K562 (cell line): ENCODE data around the gene ARFGAP1. TPM values are rescaled to one million over a fixed set of nuclear protein-coding genes. Genes with fewer than 3 reads are reported as not detected.

Experiments
- CCNT2 ChIP-seq: IDR thresholded peaks from 2 replicates; pipeline ENCODE4 v1.6.1; 2011; ENCODE audit warnings: borderline replicate concordance, low read depth, mild to moderate bottlenecking, moderate library complexity, mixed read lengths, low read length; ENCODE audit not compliant: insufficient read length; ENCODE audit errors: extremely low read depth
- GABPB2 ChIP-seq: fragments of 250-450 bp; sonication (Bioruptor Pico); conservative IDR thresholded peaks from 2 replicates; pipeline ENCODE4 v1.5.1; 2021; ENCODE audit warnings: mild to moderate bottlenecking
- MCM2 ChIP-seq: fragments of 450-650 bp; IDR thresholded peaks from 2 replicates; pipeline ENCODE4 v1.6.1; 2017; ENCODE audit warnings: low read depth, mild to moderate bottlenecking
- MCM5 ChIP-seq: fragments of 450-650 bp; IDR thresholded peaks from 2 replicates; pipeline ENCODE4 v1.6.1; 2016; ENCODE audit warnings: low read depth
- RBM15 ChIP-seq: fragments of 200-400 bp; formaldehyde crosslinking; IDR thresholded peaks from 2 replicates; pipeline ENCODE4 v1.6.1; 2018; ENCODE audit warnings: mild to moderate bottlenecking, low read length, moderate library complexity; ENCODE audit not compliant: insufficient read depth
- SMAD1 ChIP-seq: fragments of 150-350 bp; IDR thresholded peaks from 2 replicates; pipeline ENCODE4 v1.6.1; 2014; ENCODE audit warnings: low read length, low read depth; ENCODE audit not compliant: partially characterized antibody
- TAF7 ChIP-seq: fragments of 450-650 bp; IDR thresholded peaks from 2 replicates; pipeline ENCODE4 v1.6.1; 2016; ENCODE audit warnings: missing genetic modification characterization, missing compliant biosample characterization
- ZNF445 ChIP-seq: fragments of 250-450 bp; sonication (Bioruptor Pico); IDR thresholded peaks from 2 replicates; pipeline ENCODE4 v1.4.0; 2020; ENCODE audit warnings: low read depth, mild to moderate bottlenecking, moderate library complexity
- polyA plus RNA-seq, 8 experiments: library from polyadenylated mRNA; depleted of rRNA in 4 of 8; stranded (reverse) in 5 of 8; unstranded in 3 of 8; fragments of >200 nt; fragmentation: Nextera tagmentation in 2 of 8; fragmentation: Illumina TruSeq in 1 of 8; extraction: Ambion mirVana in 2 of 8; extraction: Trizol in 1 of 8; gene quantifications; 2 replicates each; pipeline versions ENCODE4 v1.2.1 to v1.2.3, GENCODE V29; 2011 to 2014; ENCODE audit warnings: inconsistent platforms in 1 of 8, missing spikeins in 1 of 8
- total RNA-seq, 7 experiments: library from RNA; depleted of rRNA in 6 of 7; stranded (reverse); fragments of >200 nt in 6 of 7; fragmentation: Illumina TruSeq in 2 of 7; extraction: Trizol in 2 of 7; gene quantifications; 2 replicates each; pipeline versions ENCODE4 v1.2.1 to v1.2.3, GENCODE V29; 2011 to 2021; ENCODE audit warnings: low replicate concordance in 1 of 7
- TF ChIP-seq, protein P1 (sequence below): fragments of 450-650 bp; IDR thresholded peaks from 2 replicates; pipeline ENCODE4 v1.6.1; 2016; ENCODE audit warnings: borderline replicate concordance
- TF ChIP-seq, protein P2 (sequence below): sonication (generic); formaldehyde crosslinking; IDR thresholded peaks from 2 replicates; pipeline ENCODE4 v1.5.0; 2020; ENCODE audit warnings: missing genetic modification reagents
- TF ChIP-seq, protein P3 (sequence below): fragments of 250-450 bp; sonication (Bioruptor Pico); IDR thresholded peaks from 2 replicates; pipeline ENCODE4 v1.4.0; 2020; ENCODE audit warnings: mild to moderate bottlenecking, moderate library complexity

ARFGAP1 gene
- total and polyA plus RNA-seq, 9 of the 15 experiments (the other 6 are each of a cell fraction or from before 2014, with no cell fraction given), result 0.53 to 102 (median 33.5) TPM

DNA sequence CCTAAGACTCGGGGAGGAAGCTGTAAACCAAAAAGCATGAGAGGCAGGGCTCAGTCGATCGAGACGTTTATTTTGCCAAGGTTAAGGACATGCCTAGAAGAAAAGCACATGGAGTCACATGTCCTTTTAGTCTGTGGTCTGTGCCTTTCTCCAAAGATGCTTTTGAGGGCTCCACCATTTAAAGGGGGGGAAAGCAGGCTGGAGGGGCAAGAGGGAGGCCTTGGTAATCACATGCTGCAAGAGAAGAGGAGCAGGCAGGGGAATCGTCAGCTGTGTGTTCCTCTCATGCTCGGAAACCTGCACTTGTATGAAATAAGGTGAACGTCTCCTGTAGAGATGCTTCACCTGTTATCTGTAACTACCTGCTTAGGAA is 47.5 kb upstream of the ARFGAP1 start (continued):
- TF ChIP-seq ZNF445 (CRISPR knock-in tag), result no peak
- TF ChIP-seq, protein P1, sequence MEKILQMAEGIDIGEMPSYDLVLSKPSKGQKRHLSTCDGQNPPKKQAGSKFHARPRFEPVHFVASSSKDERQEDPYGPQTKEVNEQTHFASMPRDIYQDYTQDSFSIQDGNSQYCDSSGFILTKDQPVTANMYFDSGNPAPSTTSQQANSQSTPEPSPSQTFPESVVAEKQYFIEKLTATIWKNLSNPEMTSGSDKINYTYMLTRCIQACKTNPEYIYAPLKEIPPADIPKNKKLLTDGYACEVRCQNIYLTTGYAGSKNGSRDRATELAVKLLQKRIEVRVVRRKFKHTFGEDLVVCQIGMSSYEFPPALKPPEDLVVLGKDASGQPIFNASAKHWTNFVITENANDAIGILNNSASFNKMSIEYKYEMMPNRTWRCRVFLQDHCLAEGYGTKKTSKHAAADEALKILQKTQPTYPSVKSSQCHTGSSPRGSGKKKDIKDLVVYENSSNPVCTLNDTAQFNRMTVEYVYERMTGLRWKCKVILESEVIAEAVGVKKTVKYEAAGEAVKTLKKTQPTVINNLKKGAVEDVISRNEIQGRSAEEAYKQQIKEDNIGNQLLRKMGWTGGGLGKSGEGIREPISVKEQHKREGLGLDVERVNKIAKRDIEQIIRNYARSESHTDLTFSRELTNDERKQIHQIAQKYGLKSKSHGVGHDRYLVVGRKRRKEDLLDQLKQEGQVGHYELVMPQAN, result no peak
- no peak for TF ChIP-seq CCNT2
- no peak for TF ChIP-seq MCM5
- TF ChIP-seq, protein P2, sequence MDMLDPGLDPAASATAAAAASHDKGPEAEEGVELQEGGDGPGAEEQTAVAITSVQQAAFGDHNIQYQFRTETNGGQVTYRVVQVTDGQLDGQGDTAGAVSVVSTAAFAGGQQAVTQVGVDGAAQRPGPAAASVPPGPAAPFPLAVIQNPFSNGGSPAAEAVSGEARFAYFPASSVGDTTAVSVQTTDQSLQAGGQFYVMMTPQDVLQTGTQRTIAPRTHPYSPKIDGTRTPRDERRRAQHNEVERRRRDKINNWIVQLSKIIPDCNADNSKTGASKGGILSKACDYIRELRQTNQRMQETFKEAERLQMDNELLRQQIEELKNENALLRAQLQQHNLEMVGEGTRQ, result no peak
- no peak for TF ChIP-seq GABPB2 (CRISPR knock-in tag)
- no peak for TF ChIP-seq TAF7
- TF ChIP-seq, protein P3, sequence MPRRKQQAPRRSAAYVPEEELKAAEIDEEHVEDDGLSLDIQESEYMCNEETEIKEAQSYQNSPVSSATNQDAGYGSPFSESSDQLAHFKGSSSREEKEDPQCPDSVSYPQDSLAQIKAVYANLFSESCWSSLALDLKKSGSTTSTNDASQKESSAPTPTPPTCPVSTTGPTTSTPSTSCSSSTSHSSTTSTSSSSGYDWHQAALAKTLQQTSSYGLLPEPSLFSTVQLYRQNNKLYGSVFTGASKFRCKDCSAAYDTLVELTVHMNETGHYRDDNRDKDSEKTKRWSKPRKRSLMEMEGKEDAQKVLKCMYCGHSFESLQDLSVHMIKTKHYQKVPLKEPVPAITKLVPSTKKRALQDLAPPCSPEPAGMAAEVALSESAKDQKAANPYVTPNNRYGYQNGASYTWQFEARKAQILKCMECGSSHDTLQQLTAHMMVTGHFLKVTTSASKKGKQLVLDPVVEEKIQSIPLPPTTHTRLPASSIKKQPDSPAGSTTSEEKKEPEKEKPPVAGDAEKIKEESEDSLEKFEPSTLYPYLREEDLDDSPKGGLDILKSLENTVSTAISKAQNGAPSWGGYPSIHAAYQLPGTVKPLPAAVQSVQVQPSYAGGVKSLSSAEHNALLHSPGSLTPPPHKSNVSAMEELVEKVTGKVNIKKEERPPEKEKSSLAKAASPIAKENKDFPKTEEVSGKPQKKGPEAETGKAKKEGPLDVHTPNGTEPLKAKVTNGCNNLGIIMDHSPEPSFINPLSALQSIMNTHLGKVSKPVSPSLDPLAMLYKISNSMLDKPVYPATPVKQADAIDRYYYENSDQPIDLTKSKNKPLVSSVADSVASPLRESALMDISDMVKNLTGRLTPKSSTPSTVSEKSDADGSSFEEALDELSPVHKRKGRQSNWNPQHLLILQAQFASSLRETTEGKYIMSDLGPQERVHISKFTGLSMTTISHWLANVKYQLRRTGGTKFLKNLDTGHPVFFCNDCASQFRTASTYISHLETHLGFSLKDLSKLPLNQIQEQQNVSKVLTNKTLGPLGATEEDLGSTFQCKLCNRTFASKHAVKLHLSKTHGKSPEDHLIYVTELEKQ (CRISPR knock-in tag), result no peak
- no peak for TF ChIP-seq SMAD1
- no peak for TF ChIP-seq MCM2
- TF ChIP-seq RBM15, result no peak
- TF ChIP-seq, all 486 proteins: peak for 0
